ENCODE measurements around the gene JPH4.
"Not testable (repeated sequence)": the region's sequence is repeated elsewhere in the genome, so short reads cannot be mapped to it uniquely, and the experiment has no call there.

Gene JPH4

DNA sequence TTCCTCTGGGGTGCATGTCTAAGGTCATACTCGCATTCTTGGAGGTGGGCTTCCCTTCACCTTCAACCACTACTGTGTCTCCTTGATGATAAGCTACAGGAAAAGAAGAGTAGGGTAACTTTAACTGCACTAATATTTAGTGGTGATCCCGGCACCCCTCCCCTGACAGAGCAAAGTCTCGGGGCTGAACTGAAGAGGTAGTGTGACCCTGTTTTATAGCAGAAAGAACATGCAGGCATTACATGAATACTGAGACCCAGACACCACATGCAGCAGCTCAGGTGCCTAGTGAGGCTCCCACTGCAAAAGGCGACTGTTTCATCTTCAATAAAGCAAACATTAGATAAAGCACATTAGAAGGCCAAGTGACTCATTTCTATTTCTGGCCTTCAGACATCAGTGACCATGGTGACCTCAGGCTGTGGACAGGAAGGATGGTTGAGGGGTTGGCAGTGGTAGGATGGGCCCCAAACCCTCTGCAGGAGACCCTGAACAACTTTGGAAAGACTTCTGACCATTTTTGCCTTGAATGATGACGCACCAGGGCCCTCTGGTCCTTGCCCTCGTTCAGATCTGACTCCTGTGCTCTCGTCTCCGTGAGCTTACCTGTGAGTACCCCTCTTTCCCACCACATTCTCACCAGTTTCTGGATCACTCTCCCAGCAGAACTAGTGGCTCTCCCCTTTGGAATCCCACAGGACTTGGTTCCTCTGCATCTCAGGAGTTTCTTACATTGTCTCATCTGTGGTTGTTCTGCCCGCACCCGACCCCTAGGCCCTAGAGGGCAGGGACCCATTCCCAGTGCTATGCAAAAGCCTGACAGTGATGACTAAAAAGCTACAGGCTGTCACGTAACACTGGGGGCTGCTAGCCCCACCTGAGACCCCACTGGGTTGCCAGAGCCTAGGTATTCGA, 23.8 kb upstream of the JPH4 start:
- DNase-seq (ENCODE audit: low read depth, low spot score), result no peak
- TF ChIP-seq, protein P1, sequence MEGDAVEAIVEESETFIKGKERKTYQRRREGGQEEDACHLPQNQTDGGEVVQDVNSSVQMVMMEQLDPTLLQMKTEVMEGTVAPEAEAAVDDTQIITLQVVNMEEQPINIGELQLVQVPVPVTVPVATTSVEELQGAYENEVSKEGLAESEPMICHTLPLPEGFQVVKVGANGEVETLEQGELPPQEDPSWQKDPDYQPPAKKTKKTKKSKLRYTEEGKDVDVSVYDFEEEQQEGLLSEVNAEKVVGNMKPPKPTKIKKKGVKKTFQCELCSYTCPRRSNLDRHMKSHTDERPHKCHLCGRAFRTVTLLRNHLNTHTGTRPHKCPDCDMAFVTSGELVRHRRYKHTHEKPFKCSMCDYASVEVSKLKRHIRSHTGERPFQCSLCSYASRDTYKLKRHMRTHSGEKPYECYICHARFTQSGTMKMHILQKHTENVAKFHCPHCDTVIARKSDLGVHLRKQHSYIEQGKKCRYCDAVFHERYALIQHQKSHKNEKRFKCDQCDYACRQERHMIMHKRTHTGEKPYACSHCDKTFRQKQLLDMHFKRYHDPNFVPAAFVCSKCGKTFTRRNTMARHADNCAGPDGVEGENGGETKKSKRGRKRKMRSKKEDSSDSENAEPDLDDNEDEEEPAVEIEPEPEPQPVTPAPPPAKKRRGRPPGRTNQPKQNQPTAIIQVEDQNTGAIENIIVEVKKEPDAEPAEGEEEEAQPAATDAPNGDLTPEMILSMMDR (IDR thresholded peaks at IDR 0.05; ENCODE audit: low read depth, low read length), result no peak
- no peak overlapping the region for H3K4me3 ChIP-seq (ENCODE audit: low read depth, low read length)
- in situ Hi-C loops (cut with HindIII; ENCODE audit: low sequenced_read_pairs), result no loop called here

DNA sequence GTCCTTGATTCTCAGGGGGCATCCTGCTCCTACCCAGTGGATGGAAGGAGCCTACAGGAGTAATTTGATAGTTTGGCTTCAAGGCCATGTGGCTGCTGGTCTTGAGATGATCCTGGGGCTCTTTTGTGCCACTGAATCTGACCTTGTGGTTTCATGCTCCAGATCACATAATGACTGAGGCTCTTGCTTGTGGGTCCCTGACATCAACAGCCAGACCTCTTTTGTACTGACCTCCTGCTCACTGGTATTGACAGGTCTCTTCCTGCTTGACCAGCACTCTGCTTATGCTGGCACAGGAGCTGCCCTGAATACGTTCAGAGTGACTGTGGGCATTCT, 23.2 kb upstream of the JPH4 start:
- H3K4me3 ChIP-seq (ENCODE audit: low read depth, low read length), result no peak overlapping the region
- no peak for DNase-seq (ENCODE audit: low read depth, low spot score)
- TF ChIP-seq, protein P1 (IDR thresholded peaks at IDR 0.05; ENCODE audit: low read depth, low read length), result no peak
- in situ Hi-C loops (cut with HindIII; ENCODE audit: low sequenced_read_pairs), result no loop called here

GRCh38 chr14:23601424-23601823, 22.8 kb upstream of the JPH4 start:
- in situ Hi-C loops (cut with HindIII; ENCODE audit: low sequenced_read_pairs), result no loop called here
- TF ChIP-seq, protein P1 (IDR thresholded peaks at IDR 0.05; ENCODE audit: low read depth, low read length), result no peak
- H3K4me3 ChIP-seq (ENCODE audit: low read depth, low read length), result no peak overlapping the region
- DNase-seq (ENCODE audit: low read depth, low spot score), result no peak

- H3K4me3 ChIP-seq (ENCODE audit: low read depth, low read length), result no peak overlapping the region
- in situ Hi-C loops (cut with HindIII; ENCODE audit: low sequenced_read_pairs), result no loop called here
- TF ChIP-seq, protein P1 (IDR thresholded peaks at IDR 0.05; ENCODE audit: low read depth, low read length), result no peak
- DNase-seq (ENCODE audit: low read depth, low spot score), result no peak
Observed at GRCh38 chr14:23600806-23601205, 22.2 kb upstream of the JPH4 start.

DNA sequence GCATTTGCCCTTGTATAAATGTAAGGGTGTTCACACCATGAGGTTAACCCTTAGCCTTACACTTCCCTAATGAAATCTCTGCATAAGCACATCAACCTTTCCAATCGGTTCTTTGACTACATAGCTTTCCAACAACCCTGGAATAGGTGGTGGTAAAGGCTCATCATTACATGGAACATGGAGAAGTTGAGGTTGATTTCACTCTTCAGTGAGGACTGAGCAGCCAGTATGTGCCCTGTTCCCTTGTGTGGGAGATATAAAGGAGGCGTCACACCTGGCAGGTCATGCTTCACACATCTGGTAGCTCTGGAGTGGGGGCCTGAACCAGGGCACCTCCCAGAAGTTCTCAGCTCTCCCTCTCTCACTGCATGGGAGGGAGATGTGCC, 21.7 kb upstream of the JPH4 start:
- H3K4me3 ChIP-seq (ENCODE audit: low read depth, low read length), result no peak overlapping the region
- TF ChIP-seq, protein P1 (IDR thresholded peaks at IDR 0.05; ENCODE audit: low read depth, low read length), result no peak
- no peak for DNase-seq (ENCODE audit: low read depth, low spot score)
- in situ Hi-C loops (cut with HindIII; ENCODE audit: low sequenced_read_pairs), result no loop called here

DNA sequence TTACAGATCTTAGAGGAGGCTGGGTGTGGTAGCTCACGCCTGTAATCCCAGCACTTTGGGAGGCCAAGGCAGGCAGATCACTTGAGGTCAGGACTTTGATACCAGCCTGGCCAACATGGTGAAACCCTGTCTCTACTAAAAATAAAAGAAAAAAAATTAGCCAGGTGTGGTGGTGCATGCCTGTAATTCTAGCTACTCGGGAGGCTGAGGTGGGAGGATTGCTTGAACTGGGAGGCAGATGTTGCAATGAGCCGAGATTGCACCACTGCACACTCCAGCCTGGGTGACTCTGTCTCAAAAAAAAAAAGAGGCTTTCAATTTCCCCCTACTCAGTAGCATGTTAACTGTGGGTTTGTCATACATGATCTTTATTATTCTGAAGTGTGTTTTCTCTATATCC, 15.6 kb upstream of the JPH4 start:
- in situ Hi-C loops (cut with HindIII; ENCODE audit: low sequenced_read_pairs); DNase-seq (ENCODE audit: low read depth, low spot score); H3K4me3 ChIP-seq (ENCODE audit: low read depth, low read length): not testable (repeated sequence)

DNA sequence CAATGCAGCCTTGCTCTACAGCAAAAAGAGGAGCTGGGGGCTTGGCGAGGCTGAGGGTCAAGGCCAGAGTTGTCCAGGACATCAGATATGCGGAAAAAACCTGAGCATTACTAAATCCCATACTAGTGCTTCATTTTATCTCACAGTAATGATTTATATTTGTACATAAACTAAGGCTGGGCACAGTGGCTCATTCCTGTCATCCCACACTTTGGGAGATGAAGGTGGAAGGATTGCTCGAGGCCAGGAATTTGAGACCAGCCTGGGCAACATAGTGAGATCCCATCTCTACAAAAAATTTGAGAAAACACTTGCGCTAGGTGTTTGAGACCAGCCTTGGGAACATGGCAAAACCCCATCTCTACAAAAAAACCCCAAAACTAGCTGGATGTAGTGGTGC, 11.6 kb upstream of the JPH4 start:
- no peak overlapping the region for H3K4me3 ChIP-seq (ENCODE audit: low read depth, low read length)
- DNase-seq (ENCODE audit: low read depth, low spot score), result no peak
- TF ChIP-seq, protein P1 (IDR thresholded peaks at IDR 0.05; ENCODE audit: low read depth, low read length), result no peak
- in situ Hi-C loops (cut with HindIII; ENCODE audit: low sequenced_read_pairs), result no loop called here
